WTC11 (cell line): Measurements from ENCODE around the gene PAOX. TPM values are rescaled to one million over a fixed set of nuclear protein-coding genes. Genes with fewer than 3 reads are reported as not detected.

ENCODE experiments used
- AFF4 ChIP-seq: sonication (generic); formaldehyde crosslinking; IDR thresholded peaks from 2 replicates; pipeline ENCODE4 v1.8.1; 2023; ENCODE audit warnings: mild to moderate bottlenecking, missing genetic modification reagents, borderline replicate concordance
- AR ChIP-seq: fragments of 250-450 bp; sonication (Bioruptor Pico); IDR thresholded peaks from 2 replicates; pipeline ENCODE4 v1.9.0; 2021; ENCODE audit warnings: mild to moderate bottlenecking
- ATF6 ChIP-seq: sonication (generic); formaldehyde crosslinking; IDR thresholded peaks from 2 replicates; pipeline ENCODE4 v1.8.1; 2023; ENCODE audit warnings: mild to moderate bottlenecking, missing genetic modification reagents
- E2F4 ChIP-seq: sonication (generic); formaldehyde crosslinking; IDR thresholded peaks from 2 replicates; pipeline ENCODE4 v1.8.1; 2022; ENCODE audit warnings: low read depth, mild to moderate bottlenecking, moderate library complexity, missing genetic modification reagents, borderline replicate concordance
- ELF4 ChIP-seq: sonication (generic); formaldehyde crosslinking; IDR thresholded peaks from 2 replicates; pipeline ENCODE4 v1.8.1; 2022; ENCODE audit warnings: low read depth, mild to moderate bottlenecking, moderate library complexity, missing genetic modification reagents
- ESRRA ChIP-seq: sonication (generic); formaldehyde crosslinking; IDR thresholded peaks from 2 replicates; pipeline ENCODE4 v1.8.1; 2022; ENCODE audit warnings: mild to moderate bottlenecking, missing genetic modification reagents, borderline replicate concordance
- GABPB1 ChIP-seq: sonication (generic); formaldehyde crosslinking; IDR thresholded peaks from 2 replicates; pipeline ENCODE4 v1.8.1; 2023; ENCODE audit warnings: mild to moderate bottlenecking, missing genetic modification reagents
- KAT7 ChIP-seq: sonication (generic); formaldehyde crosslinking; IDR thresholded peaks from 2 replicates; pipeline ENCODE4 v1.8.1; 2023; ENCODE audit warnings: missing genetic modification reagents, mild to moderate bottlenecking, borderline replicate concordance
- MLX ChIP-seq: sonication (generic); formaldehyde crosslinking; IDR thresholded peaks from 2 replicates; pipeline ENCODE4 v1.8.1; 2023; ENCODE audit warnings: mild to moderate bottlenecking, missing genetic modification reagents, moderate library complexity
- NR1H2 ChIP-seq: sonication (generic); formaldehyde crosslinking; IDR thresholded peaks from 2 replicates; pipeline ENCODE4 v1.9.0; 2021; ENCODE audit warnings: mild to moderate bottlenecking, moderate library complexity, missing genetic modification reagents
- NR3C1 ChIP-seq: sonication (generic); formaldehyde crosslinking; conservative IDR thresholded peaks from 2 replicates; pipeline ENCODE4 v1.8.1; 2023; ENCODE audit warnings: low read depth, mild to moderate bottlenecking, missing genetic modification reagents
- OVOL2 ChIP-seq: fragments of 250-450 bp; sonication (Bioruptor Pico); IDR thresholded peaks from 2 replicates; pipeline ENCODE4 v1.9.0; 2021; ENCODE audit warnings: mild to moderate bottlenecking, borderline replicate concordance
- PRRX2 ChIP-seq: fragments of 250-450 bp; sonication (Bioruptor Pico); IDR thresholded peaks from 2 replicates; pipeline ENCODE4 v1.8.0; 2021; ENCODE audit warnings: mild to moderate bottlenecking
- SP1 ChIP-seq: sonication (generic); formaldehyde crosslinking; conservative IDR thresholded peaks from 2 replicates; pipeline ENCODE4 v1.8.1; 2022; ENCODE audit warnings: missing genetic modification reagents
- USF1 ChIP-seq: sonication (generic); formaldehyde crosslinking; IDR thresholded peaks from 2 replicates; pipeline ENCODE4 v1.8.0; 2022; ENCODE audit warnings: mild to moderate bottlenecking, missing genetic modification reagents
- USF2 ChIP-seq: sonication (generic); formaldehyde crosslinking; IDR thresholded peaks from 2 replicates; pipeline ENCODE4 v1.8.1; 2023; ENCODE audit warnings: mild to moderate bottlenecking, missing genetic modification reagents, moderate library complexity
- ZNF232 ChIP-seq: sonication (generic); formaldehyde crosslinking; IDR thresholded peaks from 2 replicates; pipeline ENCODE4 v1.8.0; 2022; ENCODE audit warnings: mild to moderate bottlenecking, missing genetic modification reagents
- ZNF263 ChIP-seq: sonication (generic); formaldehyde crosslinking; IDR thresholded peaks from 2 replicates; pipeline ENCODE4 v1.8.1; 2022; ENCODE audit warnings: low read depth, mild to moderate bottlenecking, moderate library complexity, missing genetic modification reagents
- ZNF671 ChIP-seq: fragments of 250-450 bp; sonication (Bioruptor Pico); IDR thresholded peaks from 2 replicates; pipeline ENCODE4 v1.8.0; 2021; ENCODE audit warnings: mild to moderate bottlenecking
- total RNA-seq: library from RNA; stranded (reverse); gene quantifications from 3 replicates; pipeline ENCODE4 v1.2.3, GENCODE V29; 2021
- TF ChIP-seq, protein P1 (sequence below): fragments of 250-450 bp; sonication (Bioruptor Pico); IDR thresholded peaks from 2 replicates; pipeline ENCODE4 v1.9.0; 2021; ENCODE audit warnings: moderate library complexity, mild to moderate bottlenecking, inconsistent platforms, borderline replicate concordance
- TF ChIP-seq, protein P2 (sequence below): sonication (generic); formaldehyde crosslinking; IDR thresholded peaks from 2 replicates; pipeline ENCODE4 v1.8.1; 2022; ENCODE audit warnings: mild to moderate bottlenecking, moderate library complexity, missing genetic modification reagents
- TF ChIP-seq, protein P3 (sequence below): sonication (generic); formaldehyde crosslinking; IDR thresholded peaks from 2 replicates; pipeline ENCODE4 v1.8.1; 2022; ENCODE audit warnings: low read depth, missing genetic modification reagents, borderline replicate concordance

The PAOX gene
- total RNA-seq, 1 experiment from 2014 or later = 3.6 TPM

- TF ChIP-seq USF1 = peak; percentile 71; the same call in 1 of the 2 replicates
- TF ChIP-seq GABPB1 (CRISPR knock-in tag) = peak; percentile 89
- peak; percentile 88 for TF ChIP-seq SP1
- peak; percentile 75; the same call in 1 of the 2 replicates for TF ChIP-seq KAT7
- TF ChIP-seq, protein P1, sequence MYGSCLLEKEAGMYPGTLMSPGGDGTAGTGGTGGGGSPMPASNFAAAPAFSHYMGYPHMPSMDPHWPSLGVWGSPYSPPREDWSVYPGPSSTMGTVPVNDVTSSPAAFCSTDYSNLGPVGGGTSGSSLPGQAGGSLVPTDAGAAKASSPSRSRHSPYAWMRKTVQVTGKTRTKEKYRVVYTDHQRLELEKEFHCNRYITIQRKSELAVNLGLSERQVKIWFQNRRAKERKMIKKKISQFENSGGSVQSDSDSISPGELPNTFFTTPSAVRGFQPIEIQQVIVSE (CRISPR knock-in tag) = no peak
- TF ChIP-seq ZNF263 = no peak
- no peak for TF ChIP-seq ELF4 (CRISPR knock-in tag)
- 0 out of 2 replicates have a peak, but pooled peaks have one; percentile 65 for TF ChIP-seq AFF4 (CRISPR knock-in tag)
- TF ChIP-seq, protein P2, sequence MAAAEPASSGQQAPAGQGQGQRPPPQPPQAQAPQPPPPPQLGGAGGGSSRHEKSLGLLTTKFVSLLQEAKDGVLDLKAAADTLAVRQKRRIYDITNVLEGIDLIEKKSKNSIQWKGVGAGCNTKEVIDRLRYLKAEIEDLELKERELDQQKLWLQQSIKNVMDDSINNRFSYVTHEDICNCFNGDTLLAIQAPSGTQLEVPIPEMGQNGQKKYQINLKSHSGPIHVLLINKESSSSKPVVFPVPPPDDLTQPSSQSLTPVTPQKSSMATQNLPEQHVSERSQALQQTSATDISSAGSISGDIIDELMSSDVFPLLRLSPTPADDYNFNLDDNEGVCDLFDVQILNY = peak; percentile 94; the same call in 1 of the 2 replicates
- TF ChIP-seq AR (CRISPR knock-in tag) = no peak
- no peak for TF ChIP-seq ATF6
- no peak for TF ChIP-seq NR3C1 (CRISPR knock-in tag)
- TF ChIP-seq NR1H2 = no peak
- peak; percentile 33; the same call in 1 of the 2 replicates for TF ChIP-seq E2F4 (CRISPR knock-in tag)
- TF ChIP-seq ZNF671 = no peak
- TF ChIP-seq, protein P3, sequence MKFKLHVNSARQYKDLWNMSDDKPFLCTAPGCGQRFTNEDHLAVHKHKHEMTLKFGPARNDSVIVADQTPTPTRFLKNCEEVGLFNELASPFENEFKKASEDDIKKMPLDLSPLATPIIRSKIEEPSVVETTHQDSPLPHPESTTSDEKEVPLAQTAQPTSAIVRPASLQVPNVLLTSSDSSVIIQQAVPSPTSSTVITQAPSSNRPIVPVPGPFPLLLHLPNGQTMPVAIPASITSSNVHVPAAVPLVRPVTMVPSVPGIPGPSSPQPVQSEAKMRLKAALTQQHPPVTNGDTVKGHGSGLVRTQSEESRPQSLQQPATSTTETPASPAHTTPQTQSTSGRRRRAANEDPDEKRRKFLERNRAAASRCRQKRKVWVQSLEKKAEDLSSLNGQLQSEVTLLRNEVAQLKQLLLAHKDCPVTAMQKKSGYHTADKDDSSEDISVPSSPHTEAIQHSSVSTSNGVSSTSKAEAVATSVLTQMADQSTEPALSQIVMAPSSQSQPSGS = no peak
- TF ChIP-seq ESRRA (CRISPR knock-in tag) = peak; percentile 81; the same call in 1 of the 2 replicates
- no peak for TF ChIP-seq MLX (CRISPR knock-in tag)
- TF ChIP-seq OVOL2 = no peak
- peak; percentile 77 for TF ChIP-seq USF2 (CRISPR knock-in tag)
- TF ChIP-seq ZNF232 = no peak
- TF ChIP-seq PRRX2 (CRISPR knock-in tag) = peak; percentile 74; the same call in 1 of the 2 replicates
Measured at GRCh38 chr10:133394064-133394663, 15.1 kb downstream of the PAOX start, which contains the start of gene MTG1 (continued).
